ENCODE data around the gene SPINK5. TPM values are rescaled to one million over a fixed set of nuclear protein-coding genes. Genes with fewer than 3 reads are reported as not detected.
"Not testable (repeated sequence)": the region's sequence is repeated elsewhere in the genome, so short reads cannot be mapped to it uniquely, and the experiment has no call there.

Gene SPINK5
- total RNA-seq = under 1 TPM; 0.18 to 0.65 TPM
- long read RNA-seq = 0 reads

GRCh38 chr5:148063861-148064260 is at the start of gene SPINK5:
Gene SPINK5 (plus strand): TSS chr5:148063980. CDS start chr5:148064045, 65 bp downstream.
- ATAC-seq = no peak
- intact Hi-C loops (cut with DNase I) = no loop called here
- DNase-seq = no peak

- intact Hi-C loops (cut with DNase I) = no loop called here
- ATAC-seq = no peak
- DNase-seq = no peak
These were observed 49.5 kb upstream of the SPINK5 start for GRCh38 chr5:148014276-148014675.

DNA sequence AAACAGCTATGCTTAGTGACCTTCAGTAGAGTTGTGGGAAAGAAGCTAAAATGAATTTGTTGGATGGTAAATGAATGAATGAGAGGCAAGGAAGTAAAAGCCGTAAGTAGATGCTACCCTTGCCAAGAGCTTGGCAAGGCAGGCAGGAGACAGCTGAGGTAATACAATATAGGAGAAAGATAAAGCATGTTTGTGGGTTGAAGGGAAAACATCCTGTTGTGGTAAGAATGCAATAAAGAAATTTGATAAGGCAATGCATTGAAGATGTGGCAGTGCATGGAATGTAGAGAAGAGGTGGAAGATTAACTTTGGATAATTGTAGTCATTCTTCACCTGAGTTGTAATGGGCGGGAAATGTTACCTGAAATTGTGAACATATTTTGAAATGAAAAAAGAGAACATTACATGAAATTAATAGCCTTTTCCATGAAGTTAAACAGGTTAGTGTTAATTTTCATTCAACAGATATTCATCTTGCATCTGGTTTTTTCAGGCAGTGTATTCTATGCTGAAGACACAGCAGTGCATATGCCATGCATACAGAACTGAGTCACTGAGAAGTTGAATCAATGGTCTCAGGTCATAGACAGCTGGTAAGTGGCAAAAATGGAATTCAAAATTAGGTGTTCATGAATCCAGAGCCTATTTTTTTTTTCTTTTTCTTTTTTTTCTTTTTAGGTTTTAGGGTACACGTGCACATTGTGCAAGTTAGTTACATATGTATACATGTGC is 43.4 kb upstream of the SPINK5 start:
- DNase-seq = no peak
- intact Hi-C loops (cut with DNase I) = no loop called here

GRCh38 chr5:148027505-148027904 is 36.3 kb upstream of the SPINK5 start:
- ATAC-seq (no peak), DNase-seq (no peak)
- intact Hi-C loops (cut with DNase I) = no loop called here

More for the DNA sequence above, 43.4 kb upstream of the SPINK5 start:
- ATAC-seq = no peak

DNA sequence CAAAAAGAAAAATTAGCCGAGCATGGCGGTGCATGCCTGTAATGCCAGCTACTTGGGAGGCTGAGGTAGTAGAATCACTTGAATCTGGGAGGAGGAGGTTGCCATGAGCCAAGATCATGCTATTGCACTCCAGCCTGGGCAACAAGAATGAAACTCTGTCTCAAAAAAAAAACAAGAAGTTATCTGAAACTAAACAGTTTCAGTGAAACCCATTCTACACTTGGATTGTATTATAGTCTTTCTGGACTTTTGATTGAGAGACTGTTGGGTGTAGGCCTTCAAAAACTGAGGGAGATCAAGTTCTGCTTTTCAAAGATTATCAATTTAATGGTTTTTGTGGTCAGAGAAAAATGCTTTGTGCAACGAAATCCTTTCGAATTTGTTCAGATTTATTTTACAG is 34.6 kb upstream of the SPINK5 start:
- no peak for ATAC-seq
- intact Hi-C loops (cut with DNase I) = no loop called here
- DNase-seq = no peak

DNA sequence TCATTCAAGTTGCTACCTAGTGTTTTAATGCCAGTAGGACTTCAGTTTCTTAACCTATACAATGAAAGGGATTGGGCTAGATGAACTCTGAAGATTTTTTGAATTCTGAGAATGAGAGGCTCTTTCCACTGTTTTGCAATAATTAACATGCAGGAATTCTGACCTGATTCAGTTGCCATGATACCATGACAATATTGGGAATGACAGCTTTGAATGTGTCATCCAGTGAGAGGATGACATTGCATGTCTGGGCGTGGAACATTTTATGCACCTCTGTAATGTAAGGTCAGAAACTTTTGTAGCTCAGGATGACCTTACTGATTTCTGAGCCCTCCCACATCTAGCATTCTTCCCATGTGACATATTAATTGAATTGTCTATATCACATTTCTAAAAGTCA is 30.6 kb upstream of the SPINK5 start:
- ATAC-seq (no peak), DNase-seq (no peak)
- intact Hi-C loops (cut with DNase I) = no loop called here

DNA sequence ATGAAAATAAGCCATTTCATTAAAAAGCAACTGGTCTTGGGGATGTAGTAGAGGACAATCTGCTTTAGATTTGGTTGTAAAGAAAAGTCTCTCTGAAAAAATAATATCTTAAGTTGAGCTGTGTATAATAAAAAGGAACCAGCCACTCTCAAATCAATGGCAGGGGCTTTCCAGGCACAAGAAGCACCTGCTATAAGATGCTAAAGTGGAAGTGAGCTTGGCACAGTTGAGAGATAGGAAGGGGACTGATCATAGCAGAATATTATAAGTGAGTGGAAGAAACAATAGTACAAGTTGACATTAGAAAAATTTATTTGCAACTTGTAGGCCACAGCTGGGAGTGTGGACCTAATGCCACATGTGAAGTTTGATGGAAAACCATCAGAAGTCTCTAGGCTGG is 28.1 kb upstream of the SPINK5 start:
- DNase-seq (no peak), ATAC-seq (no peak)
- intact Hi-C loops (cut with DNase I) = no loop called here

DNA sequence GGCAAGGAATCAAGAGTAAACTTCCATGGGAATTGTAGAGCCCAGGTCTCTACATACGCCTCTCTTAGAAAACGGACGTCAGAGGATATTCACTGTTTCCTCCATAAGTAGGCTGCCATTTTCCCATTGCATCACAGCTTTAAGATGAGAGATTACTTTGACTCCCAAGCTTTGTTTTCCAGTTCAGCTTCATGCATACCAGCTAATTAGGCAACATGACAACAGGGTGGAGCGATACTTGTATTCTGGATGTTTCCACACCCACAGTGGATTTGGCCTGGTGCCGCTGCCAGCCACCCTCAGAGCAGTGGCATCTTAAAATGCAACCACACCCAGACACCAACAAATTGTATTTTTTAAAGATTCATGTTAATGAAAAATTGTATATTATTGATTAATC is 20.9 kb upstream of the SPINK5 start:
- DNase-seq (no peak), ATAC-seq (no peak)
- intact Hi-C loops (cut with DNase I) = no loop called here

- intact Hi-C loops (cut with DNase I) = no loop called here
- DNase-seq (no peak), ATAC-seq (no peak)
These were observed 20.1 kb upstream of the SPINK5 start for GRCh38 chr5:148043705-148044104.

DNA sequence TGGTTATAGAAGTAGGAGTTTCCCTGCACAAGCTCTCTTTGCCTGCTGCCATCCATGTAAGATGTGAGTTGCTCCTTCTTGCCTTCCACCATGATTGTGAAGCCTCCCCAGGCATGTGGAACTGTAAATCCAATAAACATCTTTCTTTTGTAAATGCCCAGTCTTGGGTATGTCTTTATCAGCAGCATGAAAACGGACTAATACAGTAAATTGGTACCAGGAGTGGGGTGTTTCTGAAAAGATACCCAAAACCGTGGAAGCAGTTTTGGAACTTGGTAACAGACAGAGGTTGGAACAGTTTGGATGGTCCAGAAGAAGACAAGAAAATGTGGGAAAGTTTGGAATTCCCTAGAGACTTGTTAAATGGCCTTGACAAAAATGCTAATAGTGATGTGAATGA is 8.6 kb upstream of the SPINK5 start:
- DNase-seq; ATAC-seq; intact Hi-C loops (cut with DNase I): not testable (repeated sequence)

- intact Hi-C loops (cut with DNase I) = no loop called here
- no peak for DNase-seq
- no peak for ATAC-seq
These were observed 3.5 kb upstream of the SPINK5 start for GRCh38 chr5:148060309-148060708.

DNA sequence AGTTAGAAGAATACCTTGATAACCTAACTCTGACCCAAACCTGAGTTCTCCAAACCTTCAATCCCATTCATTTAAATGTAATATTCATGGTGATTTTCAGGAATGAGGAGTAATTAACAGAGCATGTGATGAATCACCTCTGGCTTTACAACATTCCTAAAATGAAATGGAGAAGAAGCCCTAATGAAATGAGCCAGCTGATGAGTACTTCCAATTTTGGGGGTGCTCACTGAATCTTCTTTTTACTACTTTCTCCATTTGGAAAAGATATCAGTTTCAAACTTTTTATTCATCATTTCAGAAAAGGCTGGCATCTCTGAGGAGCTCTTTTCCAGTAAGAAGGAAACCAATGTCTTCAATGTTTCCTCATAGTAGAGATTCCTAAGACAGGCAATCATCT is 2.9 kb upstream of the SPINK5 start:
- ATAC-seq = no peak
- intact Hi-C loops (cut with DNase I) = no loop called here
- no peak for DNase-seq

DNA sequence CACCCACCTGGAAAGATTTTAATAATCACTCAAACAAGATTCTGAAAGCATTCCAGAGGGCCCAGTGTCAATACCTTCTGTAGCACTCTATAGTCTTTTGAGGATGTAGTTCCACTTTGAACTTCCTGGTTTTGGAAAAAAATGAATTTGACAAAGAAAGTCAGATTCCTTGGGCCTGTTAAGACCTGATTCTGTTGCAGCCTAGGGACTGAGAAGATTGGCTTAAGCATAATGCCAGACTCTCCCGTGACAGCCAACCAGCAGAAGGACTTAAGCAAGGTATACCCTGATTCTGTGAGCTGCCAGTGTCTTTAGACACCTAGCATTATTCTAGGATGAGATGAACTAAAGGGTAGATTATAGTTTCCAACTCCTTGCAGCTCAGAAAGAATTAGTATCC is 6.8 kb downstream of the SPINK5 start:
- DNase-seq = no peak
- intact Hi-C loops (cut with DNase I) = no loop called here
- no peak for ATAC-seq

- intact Hi-C loops (cut with DNase I) = no loop called here
- ATAC-seq (no peak), DNase-seq (no peak)
These were observed 8.4 kb downstream of the SPINK5 start for GRCh38 chr5:148072207-148072606.

DNA sequence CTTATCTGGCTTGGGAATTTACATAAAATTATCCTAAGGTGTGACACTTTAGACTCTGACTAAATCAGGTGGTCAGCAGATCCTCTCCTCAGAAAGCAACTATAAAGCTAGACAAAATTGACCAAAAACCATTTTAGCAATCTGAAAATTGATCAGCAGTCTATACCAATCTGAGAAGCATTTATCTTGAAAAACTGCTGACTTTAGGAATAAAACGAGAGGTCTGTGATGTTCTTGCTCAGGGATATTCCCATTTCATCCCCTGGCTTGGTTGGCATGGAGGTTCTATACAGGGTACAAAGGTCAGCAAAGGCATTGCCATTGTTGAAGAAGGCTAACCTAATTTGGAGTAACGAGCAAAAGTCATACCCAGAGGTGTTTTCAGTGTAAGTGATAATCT is 11.7 kb downstream of the SPINK5 start:
- intact Hi-C loops (cut with DNase I) = no loop called here
- ATAC-seq = no peak
- no peak for DNase-seq

- intact Hi-C loops (cut with DNase I) = no loop called here
- no peak for DNase-seq
- ATAC-seq = no peak
These were observed 19.4 kb downstream of the SPINK5 start for GRCh38 chr5:148083203-148083602.

GRCh38 chr5:148084269-148084668 is 20.5 kb downstream of the SPINK5 start:
- no peak for ATAC-seq
- intact Hi-C loops (cut with DNase I) = no loop called here
- DNase-seq = no peak

DNA sequence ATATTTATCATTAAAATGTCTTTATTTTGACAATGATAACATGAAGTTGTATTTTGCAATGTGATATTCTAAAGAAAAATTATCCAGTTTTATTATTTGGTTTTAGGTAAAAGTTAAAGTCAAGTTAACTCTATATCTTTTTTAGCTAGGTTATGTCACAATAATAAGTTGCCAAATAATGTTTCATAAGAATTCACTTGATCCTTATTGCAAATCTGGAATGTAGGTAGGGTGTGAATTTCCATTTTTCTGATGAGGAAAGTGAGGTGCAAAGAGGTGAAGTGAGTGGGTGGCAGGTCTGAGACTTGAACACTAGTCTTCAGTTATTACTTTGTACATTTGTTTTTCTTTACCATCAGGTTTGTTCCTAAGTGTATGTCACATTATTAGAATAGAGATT is 21.5 kb downstream of the SPINK5 start:
- no peak for DNase-seq

GRCh38 chr5:148085977-148086705 is 22.4 kb downstream of the SPINK5 start:
- intact Hi-C loops (cut with DNase I) = no loop called here
- ATAC-seq (no peak), DNase-seq (no peak)

More for the DNA sequence above, 21.5 kb downstream of the SPINK5 start:
- no peak for ATAC-seq
- intact Hi-C loops (cut with DNase I) = no loop called here

DNA sequence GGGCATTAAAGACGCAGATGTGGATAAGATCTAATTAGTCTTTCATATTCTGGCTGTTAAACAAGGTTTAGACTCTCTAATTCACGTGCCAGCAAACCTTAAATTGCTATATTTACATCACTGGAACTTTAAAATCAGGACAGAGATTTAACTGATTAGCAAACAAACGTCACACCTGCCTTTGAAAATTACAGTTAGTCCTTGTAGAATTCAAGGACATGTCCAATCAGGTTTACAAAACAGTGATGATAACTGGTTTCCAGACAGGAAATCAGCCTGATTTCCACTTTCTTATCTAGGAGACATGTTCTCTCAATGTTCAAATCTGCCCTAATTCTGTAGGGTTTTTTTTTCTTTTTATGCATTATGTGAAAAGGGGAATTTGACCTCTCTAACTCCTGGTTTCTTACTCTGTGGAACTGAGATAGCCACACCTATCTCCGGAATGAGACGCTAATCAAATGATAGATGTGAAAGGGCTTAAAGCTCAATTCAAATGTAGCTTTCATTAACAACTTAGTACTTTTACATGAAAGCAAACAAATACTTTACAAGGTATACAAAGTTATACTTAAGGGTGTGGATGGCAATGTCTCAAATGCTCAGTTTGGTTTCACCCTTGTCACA is 26.5 kb downstream of the SPINK5 start:
- intact Hi-C loops (cut with DNase I) = no loop called here
- no peak for ATAC-seq

More for the DNA sequence above, 26.5 kb downstream of the SPINK5 start:
- no peak for DNase-seq

Measured in left cardiac atrium (tissue), 4 donors.